8988T (cell line): Measurements from ENCODE around the gene MOGAT2.

Source experiments
- DNase-seq: peaks from one replicate; pipeline ENCODE4 v3.0.0; 2011

Gene MOGAT2

GRCh38 chr11:75781296-75781695 lies 63.7 kb downstream of the MOGAT2 start:
- no peak for DNase-seq

DNA sequence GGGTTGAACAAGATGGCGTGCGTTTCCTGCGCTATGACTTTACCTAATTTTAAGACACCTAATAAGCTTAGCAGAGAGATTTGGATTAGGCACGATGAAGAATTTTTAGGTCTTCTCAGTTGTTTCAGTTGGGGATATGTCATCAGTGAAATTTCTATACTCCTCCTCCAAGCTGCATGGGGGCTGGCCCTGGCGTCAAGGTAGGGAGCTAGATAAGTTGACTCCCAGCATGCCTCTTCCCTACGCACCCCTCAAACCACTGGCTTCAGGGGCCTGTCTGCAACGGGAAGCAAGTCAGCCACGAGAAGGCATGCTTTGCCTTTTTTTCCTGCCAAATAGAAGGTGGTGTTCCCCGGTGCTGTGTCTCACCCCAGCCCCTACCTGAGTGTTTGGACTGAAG lies 64.2 kb downstream of the MOGAT2 start:
- DNase-seq, result no peak
